Prostate gland (tissue), 2 donors: ENCODE measurements around the gene MIA. TPM values are rescaled to one million over a fixed set of nuclear protein-coding genes. Genes with fewer than 3 reads are reported as not detected.

ENCODE experiments used
- DNase-seq: peaks from one replicate; pipeline ENCODE4 v3.0.0-alpha.2; 2019; ENCODE audit warnings: low spot score
- H3K27ac ChIP-seq, 2 donors: fragments of 200-600 bp; sonication (generic); 2 replicates each; pipeline ENCODE4 v1.5.1; 2017 to 2019
- H3K27me3 ChIP-seq: fragments of 200-600 bp; sonication (generic); replicated peaks from 2 replicates; pipeline ENCODE4 v1.5.1; 2019; ENCODE audit not compliant: insufficient read depth
- H3K36me3 ChIP-seq, 2 donors: fragments of 200-600 bp; sonication (generic); 1 replicate in 1 of 2; 2 replicates in 1 of 2; pipeline versions ENCODE4 v1.5.1 to v1.8.1; 2017 to 2019
- H3K4me1 ChIP-seq: fragments of 200-600 bp; sonication (generic); replicated peaks from 2 replicates; pipeline ENCODE4 v1.5.1; 2019
- H3K4me3 ChIP-seq, 2 donors: fragments of 200-600 bp; sonication (generic); 2 replicates each; pipeline ENCODE4 v1.5.1; 2017 to 2019
- H3K9me3 ChIP-seq: fragments of 200-600 bp; sonication (generic); 2 replicates; pipeline ENCODE4 v1.5.1; 2017
- CTCF ChIP-seq, 4 experiments: fragments of 200-600 bp in 2 of 4; fragments of 450-650 bp in 2 of 4; sonication (generic) in 2 of 4; IDR thresholded peaks; 1 replicate in 3 of 4; 2 replicates in 1 of 4; pipeline ENCODE4 v1.5.1; 2016 to 2019; ENCODE audit warnings: antibody characterized with exemption in 4 of 4, mild to moderate bottlenecking in 2 of 4, moderate library complexity in 2 of 4
- POLR2A ChIP-seq: fragments of 450-650 bp; IDR thresholded peaks from one replicate; pipeline ENCODE4 v1.6.1; 2016; ENCODE audit warnings: antibody characterized with exemption, mild to moderate bottlenecking
- POLR2AphosphoS5 ChIP-seq: sonication (generic); formaldehyde crosslinking; IDR thresholded peaks from one replicate; pipeline ENCODE4 v1.6.1; 2017; ENCODE audit warnings: antibody characterized with exemption
- WGBS: methylation state at CpG from one replicate; pipeline ENCODE4 v1.1.5; 2018; 5-methylcytosine and 5-hydroxymethylcytosine counted together
- intact Hi-C: fragments of 100-400 bp; cut with DNase I; formaldehyde crosslinking; loops from one replicate; pipeline ENCODE4 v1.14.2; 2022
- total RNA-seq, 2 donors: library from RNA; depleted of rRNA; stranded (reverse); fragments of >200 nt; gene quantifications; one replicate each; pipeline ENCODE4 v1.1.0, GENCODE V29; 2016

The MIA gene
- total RNA-seq, 2 donors from 2014 or later: 2.7 to 5.0 TPM

- 87% methylated on average over 2 of the region's 2 CpGs for WGBS
- no peaks in the 10 kb centered on the region for H3K9me3 ChIP-seq
- intact Hi-C loops: loop anchor here (5.0 kb wide), 1 partner anchor 146 kb away; no protein-coding TSS in a partner anchor
- no peaks in the 10 kb centered on the region for H3K27me3 ChIP-seq
- no peak overlapping the region for H3K4me3 ChIP-seq
- peaks cover 46% of the 10 kb centered on the region for H3K4me1 ChIP-seq
- TF ChIP-seq POLR2AphosphoS5 (no peak), CTCF (IDR thresholded peaks at IDR 0.05) (no peak), POLR2A (no peak)
- DNase-seq: no peak
- no peaks in the 10 kb centered on the region for H3K36me3 ChIP-seq
- H3K27ac ChIP-seq: no peak overlapping the region
These were observed 32.7 kb downstream of the MIA start for GRCh38 chr19:40808021-40808325.

- 89% methylated on average over 5 of the region's 5 CpGs for WGBS
- H3K27ac ChIP-seq: no peak overlapping the region
- H3K4me3 ChIP-seq: no peak overlapping the region
- H3K36me3 ChIP-seq: no peaks in the 10 kb centered on the region
- DNase-seq: no peak
- TF ChIP-seq POLR2AphosphoS5 (no peak), CTCF (IDR thresholded peaks at IDR 0.05) (no peak), POLR2A (no peak)
- H3K27me3 ChIP-seq: no peaks in the 10 kb centered on the region
- H3K9me3 ChIP-seq: no peaks in the 10 kb centered on the region
- H3K4me1 ChIP-seq: peaks cover 40% of the 10 kb centered on the region
- intact Hi-C loops: loop anchor here (5.0 kb wide), 1 partner anchor 146 kb away; no protein-coding TSS in a partner anchor
These were observed 33.2 kb downstream of the MIA start for GRCh38 chr19:40808497-40808896.

DNA sequence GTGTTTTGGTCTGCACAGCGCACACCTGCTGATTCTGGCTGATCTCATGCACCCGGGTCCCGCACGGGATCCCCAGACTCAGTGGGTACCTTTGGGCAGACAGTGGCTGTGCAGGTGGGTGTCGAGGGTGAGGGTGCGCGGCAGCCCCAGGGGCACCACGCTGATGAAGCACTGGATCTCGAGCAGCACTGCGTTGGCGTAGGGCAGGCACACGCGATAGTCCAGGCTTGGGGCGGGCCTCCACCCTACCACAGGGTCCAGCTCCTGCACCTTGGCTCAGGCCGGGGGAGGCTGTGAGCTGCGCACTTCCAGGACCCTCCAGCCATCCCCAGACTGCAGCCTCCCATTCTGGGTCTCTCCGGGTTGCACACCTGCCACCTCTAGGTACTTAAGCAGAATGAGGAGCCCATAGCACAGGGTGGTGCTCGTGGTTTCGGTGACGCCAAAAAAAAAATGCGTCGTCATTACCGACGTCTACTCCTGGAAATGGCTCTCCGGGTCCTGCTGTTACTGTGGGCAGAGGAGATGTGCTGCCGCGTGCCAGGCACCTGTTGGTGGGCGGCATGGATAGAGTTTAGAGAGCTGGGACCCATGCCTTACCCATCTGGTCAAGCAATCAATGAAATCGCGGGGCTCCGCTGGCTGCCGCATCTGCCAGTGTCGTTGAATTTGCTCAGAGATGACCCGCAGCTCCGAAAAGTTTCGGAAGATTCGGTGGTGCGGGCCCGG, 34.2 kb downstream of the MIA start:
- H3K4me1 ChIP-seq: peaks cover 30% of the 10 kb centered on the region
- intact Hi-C loops: loop anchor here (5.0 kb wide), 1 partner anchor 147 kb away; no protein-coding TSS in a partner anchor
- DNase-seq: no peak
- WGBS: 90% methylated on average over 36 of the region's 39 CpGs
- peak overlapping the region in 1 of 2 donors; percentile 28 for H3K27ac ChIP-seq
- H3K4me3 ChIP-seq: no peak overlapping the region
- no peaks in the 10 kb centered on the region for H3K36me3 ChIP-seq
- H3K9me3 ChIP-seq: no peaks in the 10 kb centered on the region
- TF ChIP-seq POLR2AphosphoS5 (no peak), POLR2A (no peak), CTCF (IDR thresholded peaks at IDR 0.05) (no peak)
- H3K27me3 ChIP-seq: no peaks in the 10 kb centered on the region

GRCh38 chr19:40810160-40810559, 34.8 kb downstream of the MIA start:
- no peaks in the 10 kb centered on the region for H3K27me3 ChIP-seq
- intact Hi-C loops: no loop called here
- no peak for DNase-seq
- no peaks in the 10 kb centered on the region for H3K36me3 ChIP-seq
- peaks cover 25% of the 10 kb centered on the region for H3K4me1 ChIP-seq
- peak overlapping the region; percentile 17 to 29 for H3K4me3 ChIP-seq
- H3K27ac ChIP-seq: peak overlapping the region; percentile 22 to 28
- 51% methylated on average over 13 of the region's 14 CpGs for WGBS
- no peak for TF ChIP-seq CTCF (IDR thresholded peaks at IDR 0.05)
- TF ChIP-seq POLR2AphosphoS5: no peak
- TF ChIP-seq POLR2A: no peak
- no peaks in the 10 kb centered on the region for H3K9me3 ChIP-seq
